Keratinocyte (primary cell): ENCODE results near the gene SEC14L2. TPM values are rescaled to one million over a fixed set of nuclear protein-coding genes. Genes with fewer than 3 reads are reported as not detected.

Experiments
- DNase-seq: peaks from one replicate; pipeline ENCODE4 v3.0.0-alpha.2; 2011; ENCODE audit warnings: low read depth, missing footprints, low spot score
- FAIRE-seq: peaks from 2 replicates; lab custom pipeline; 2011; peaks lifted over from hg19 to GRCh38; lab: Jason Lieb, UNC
- H2AFZ ChIP-seq: 2 replicates; pipeline ENCODE4 v1.6.0; 2012; ENCODE audit warnings: low read length, control low read depth, inconsistent platforms; ENCODE audit not compliant: control insufficient read depth
- H3K27ac ChIP-seq: 2 replicates; pipeline ENCODE4 v1.5.1; 2011; ENCODE audit warnings: low read length; ENCODE audit not compliant: control insufficient read depth, insufficient read depth
- H3K27me3 ChIP-seq: 3 replicates; pipeline ENCODE4 v1.6.0; 2011; ENCODE audit warnings: low read length; ENCODE audit not compliant: control insufficient read depth, insufficient read depth; ENCODE audit errors: extremely low read depth
- H3K36me3 ChIP-seq, 2 experiments: 2 replicates in 1 of 2; 3 replicates in 1 of 2; pipeline ENCODE4 v1.5.1; 2011; ENCODE audit warnings: low read length in 2 of 2, mild to moderate bottlenecking in 1 of 2; ENCODE audit not compliant: control insufficient read depth in 2 of 2, insufficient read depth in 2 of 2; ENCODE audit errors: extremely low read depth in 1 of 2
- H3K4me1 ChIP-seq: 3 replicates; pipeline ENCODE4 v1.5.1; 2011; ENCODE audit warnings: low read length; ENCODE audit not compliant: control insufficient read depth, insufficient read depth; ENCODE audit errors: extremely low read depth
- H3K4me2 ChIP-seq: 3 replicates; pipeline ENCODE4 v1.6.0; 2011; ENCODE audit warnings: low read depth, low read length; ENCODE audit not compliant: control insufficient read depth, insufficient read depth; ENCODE audit errors: extremely low read depth
- H3K4me3 ChIP-seq, 3 experiments: fragments of 200-600 bp in 1 of 3; sonication (generic) in 1 of 3; 2 replicates in 2 of 3; 3 replicates in 1 of 3; pipeline ENCODE4 v1.5.1; 2011 to 2016; ENCODE audit warnings: low read length in 3 of 3, mild to moderate bottlenecking in 3 of 3, control low read depth in 2 of 3, inconsistent platforms in 1 of 3, low read depth in 1 of 3, mixed read lengths in 1 of 3, mixed run types in 1 of 3, moderate library complexity in 1 of 3; ENCODE audit not compliant: control insufficient read depth in 2 of 3, insufficient read depth in 2 of 3; ENCODE audit errors: extremely low read depth in 1 of 3
- H3K79me2 ChIP-seq: 2 replicates; pipeline ENCODE4 v1.6.0; 2012; ENCODE audit warnings: low read length; ENCODE audit not compliant: control insufficient read depth, insufficient read depth
- H3K9ac ChIP-seq: 3 replicates; pipeline ENCODE4 v1.6.0; 2011; ENCODE audit warnings: low read length; ENCODE audit not compliant: control insufficient read depth, insufficient read depth; ENCODE audit errors: extremely low read depth
- H3K9me1 ChIP-seq: 3 replicates; pipeline ENCODE4 v1.6.0; 2011; ENCODE audit warnings: low read length; ENCODE audit not compliant: control insufficient read depth, insufficient read depth; ENCODE audit errors: extremely low read depth
- H3K9me3 ChIP-seq: 2 replicates; pipeline ENCODE4 v1.5.1; 2012; ENCODE audit warnings: low read depth, low read length; ENCODE audit not compliant: control insufficient read depth
- H4K20me1 ChIP-seq: 3 replicates; pipeline ENCODE4 v1.6.0; 2011; ENCODE audit warnings: low read length; ENCODE audit not compliant: control insufficient read depth, insufficient read depth; ENCODE audit errors: extremely low read depth
- EZH2 ChIP-seq: IDR thresholded peaks from one replicate; pipeline ENCODE4 v1.6.1; 2012; ENCODE audit warnings: inconsistent platforms, mild to moderate bottlenecking, low read length, moderate library complexity
- dilution Hi-C: fragments of 300-500 bp; cut with MboI; formaldehyde crosslinking; loops from one replicate; pipeline ENCODE4 v1.7.0; 2020; ENCODE audit warnings: low sequenced_read_pairs; ENCODE audit not compliant: extremely low pct_ligation_motif_present
- polyA plus RNA-seq, 5 experiments: library from polyadenylated mRNA; depleted of rRNA in 3 of 5; stranded (reverse) in 3 of 5; stranded (forward) in 1 of 5; unstranded in 1 of 5; fragments of >200 nt; gene quantifications; 1 replicate in 1 of 5; 2 replicates in 3 of 5; 3 replicates in 1 of 5; pipeline versions ENCODE4 v1.2.1 to v1.2.3, GENCODE V29; 2011 to 2012; ENCODE audit warnings: missing spikeins in 2 of 5, low read depth in 1 of 5, low replicate concordance in 1 of 5
- TF ChIP-seq, protein P1 (sequence below), 3 experiments: IDR thresholded peaks in 1 of 3; conservative IDR thresholded peaks in 1 of 3; optimal IDR thresholded peaks in 1 of 3; 2 replicates in 2 of 3; 3 replicates in 1 of 3; pipeline versions ENCODE3 to v1.5.1; 2011; ENCODE audit warnings: low read length in 3 of 3, mild to moderate bottlenecking in 3 of 3, moderate library complexity in 2 of 3, control low read depth in 1 of 3, inconsistent platforms in 1 of 3; ENCODE audit not compliant: insufficient read depth in 2 of 3; ENCODE audit errors: extremely low read depth in 1 of 3

SEC14L2 gene
- polyA plus RNA-seq, 1 donor (not counting 4 experiments of a cell fraction or from before 2014, with no cell fraction given): 103 TPM

DNA sequence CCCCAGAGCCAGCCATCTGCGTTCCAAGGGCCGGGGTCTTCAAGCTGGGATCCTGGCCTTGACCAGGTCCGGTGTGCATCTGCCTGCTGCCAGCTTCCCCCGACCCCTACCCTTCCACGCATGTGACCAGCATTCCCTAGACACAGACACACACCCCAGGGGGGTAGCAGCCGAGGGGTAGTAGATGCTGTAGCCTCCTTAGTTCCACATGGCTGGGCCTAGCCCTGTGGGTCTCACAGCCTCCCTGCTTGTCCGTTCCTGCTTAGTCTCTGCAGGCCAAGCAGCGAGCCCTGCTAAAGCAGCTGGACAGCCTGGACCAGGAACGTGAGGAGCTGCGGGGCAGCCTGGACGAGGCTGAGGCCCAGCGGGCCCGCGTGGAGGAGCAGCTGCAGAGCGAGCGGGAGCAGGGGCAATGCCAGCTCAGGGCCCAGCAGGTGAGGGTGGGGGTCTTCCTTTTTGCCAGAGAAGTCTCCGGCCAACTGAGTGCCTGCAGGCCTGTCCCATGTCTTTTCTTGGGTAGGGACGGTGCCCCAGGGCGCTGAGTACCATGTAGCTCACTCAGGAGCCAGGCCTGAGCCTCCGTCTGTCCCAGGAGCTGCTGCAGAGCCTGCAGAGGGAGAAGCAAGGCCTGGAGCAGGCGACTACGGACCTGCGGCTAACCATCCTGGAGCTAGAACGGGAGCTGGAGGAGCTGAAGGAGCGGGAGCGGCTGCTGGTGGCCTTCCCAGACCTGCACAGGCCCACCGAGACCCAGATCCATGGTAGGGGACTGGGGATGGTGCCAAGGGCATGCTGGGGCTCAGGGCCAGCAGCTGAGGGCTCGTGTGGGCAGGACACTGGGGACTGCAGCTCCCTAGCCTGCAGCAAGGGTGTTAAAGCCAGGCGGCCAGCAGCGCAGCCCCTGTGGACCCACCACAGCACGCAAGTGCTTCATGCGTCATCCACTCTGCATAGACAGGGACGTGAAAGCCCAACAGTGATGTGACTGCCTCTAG, 23.2 kb upstream of the SEC14L2 start:
- Histone ChIP-seq H3K27me3 (no peaks in the 10 kb centered on the region), H3K9ac (no peak overlapping the region), H2AFZ (no peak overlapping the region), H3K27ac (no peak overlapping the region), H3K4me1 (no peaks in the 10 kb centered on the region), H3K36me3 (peaks cover 0 to 8% of the 10 kb centered on the region in 2 experiments), H3K4me2 (no peak overlapping the region), H3K4me3 (no peak overlapping the region), H3K9me3 (no peaks in the 10 kb centered on the region), H4K20me1 (peaks cover 4% of the 10 kb centered on the region), H3K79me2 (no peaks in the 10 kb centered on the region), H3K9me1 (no peaks in the 10 kb centered on the region)
- DNase-seq: no peak
- FAIRE-seq: no peak
- TF ChIP-seq EZH2: no peak
- TF ChIP-seq, protein P1, sequence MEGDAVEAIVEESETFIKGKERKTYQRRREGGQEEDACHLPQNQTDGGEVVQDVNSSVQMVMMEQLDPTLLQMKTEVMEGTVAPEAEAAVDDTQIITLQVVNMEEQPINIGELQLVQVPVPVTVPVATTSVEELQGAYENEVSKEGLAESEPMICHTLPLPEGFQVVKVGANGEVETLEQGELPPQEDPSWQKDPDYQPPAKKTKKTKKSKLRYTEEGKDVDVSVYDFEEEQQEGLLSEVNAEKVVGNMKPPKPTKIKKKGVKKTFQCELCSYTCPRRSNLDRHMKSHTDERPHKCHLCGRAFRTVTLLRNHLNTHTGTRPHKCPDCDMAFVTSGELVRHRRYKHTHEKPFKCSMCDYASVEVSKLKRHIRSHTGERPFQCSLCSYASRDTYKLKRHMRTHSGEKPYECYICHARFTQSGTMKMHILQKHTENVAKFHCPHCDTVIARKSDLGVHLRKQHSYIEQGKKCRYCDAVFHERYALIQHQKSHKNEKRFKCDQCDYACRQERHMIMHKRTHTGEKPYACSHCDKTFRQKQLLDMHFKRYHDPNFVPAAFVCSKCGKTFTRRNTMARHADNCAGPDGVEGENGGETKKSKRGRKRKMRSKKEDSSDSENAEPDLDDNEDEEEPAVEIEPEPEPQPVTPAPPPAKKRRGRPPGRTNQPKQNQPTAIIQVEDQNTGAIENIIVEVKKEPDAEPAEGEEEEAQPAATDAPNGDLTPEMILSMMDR (optimal IDR thresholded peaks at IDR 0.05 in 1 of 3, IDR thresholded peaks at IDR 0.05 in 1 of 3, conservative IDR thresholded peaks at IDR 0.05 in 1 of 3; ENCODE audit: extremely low read depth in 1 of 3, insufficient read depth in 2 of 3, low read length in 3 of 3): no peak
- dilution Hi-C loops: no loop called here

DNA sequence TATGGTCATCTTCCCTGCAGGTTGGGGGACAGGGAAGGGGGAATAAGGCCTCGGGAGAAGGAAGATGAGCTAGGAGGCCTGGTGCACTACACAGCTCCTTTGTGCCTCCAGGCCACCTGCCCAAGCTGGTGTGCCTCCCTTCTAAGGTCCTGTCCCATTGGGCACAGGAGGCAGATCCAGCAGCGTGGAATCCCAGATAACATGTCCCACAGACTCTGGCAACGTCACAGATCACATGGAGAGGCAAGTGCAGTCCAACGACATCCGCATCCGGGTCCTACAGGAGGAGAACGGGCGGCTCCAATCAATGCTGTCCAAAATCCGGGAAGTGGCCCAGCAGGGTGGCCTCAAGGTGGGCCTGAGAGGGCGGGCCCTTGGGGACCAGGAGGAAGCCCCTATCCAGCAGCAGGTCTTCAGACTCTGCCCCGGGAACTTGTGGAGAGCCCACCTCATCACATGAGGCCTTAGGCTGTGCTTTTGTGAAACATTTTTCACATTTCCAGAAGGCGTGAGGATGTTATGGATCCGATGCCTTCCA, 21.4 kb upstream of the SEC14L2 start:
- H3K9ac ChIP-seq: no peak overlapping the region
- no peak for FAIRE-seq

More for the DNA sequence above, 21.4 kb upstream of the SEC14L2 start:
- no peak overlapping the region for H3K27ac ChIP-seq
- peaks cover 4% of the 10 kb centered on the region for H4K20me1 ChIP-seq
- no peaks in the 10 kb centered on the region for H3K4me1 ChIP-seq
- no peaks in the 10 kb centered on the region for H3K79me2 ChIP-seq
- no peaks in the 10 kb centered on the region for H3K9me1 ChIP-seq
- H3K4me2 ChIP-seq: no peak overlapping the region
- H3K4me3 ChIP-seq: no peak overlapping the region
- no peak overlapping the region for H2AFZ ChIP-seq
- dilution Hi-C loops: no loop called here
- no peak for DNase-seq
- TF ChIP-seq EZH2: no peak
- TF ChIP-seq, protein P1 (optimal IDR thresholded peaks at IDR 0.05 in 1 of 3, IDR thresholded peaks at IDR 0.05 in 1 of 3, conservative IDR thresholded peaks at IDR 0.05 in 1 of 3; ENCODE audit: extremely low read depth in 1 of 3, insufficient read depth in 2 of 3, low read length in 3 of 3): no peak
- H3K27me3 ChIP-seq: no peaks in the 10 kb centered on the region
- peaks cover 3 to 14% of the 10 kb centered on the region in 2 experiments for H3K36me3 ChIP-seq
- no peaks in the 10 kb centered on the region for H3K9me3 ChIP-seq
